K562 (cell line): ENCODE measurements around the gene TENM4. TPM values are rescaled to one million over a fixed set of nuclear protein-coding genes. Genes with fewer than 3 reads are reported as not detected.

Experiments used
- GTF2E2 ChIP-seq: fragments of 200-800 bp; sonication (Bioruptor generic); IDR thresholded peaks from 2 replicates; pipeline ENCODE4 v1.6.1; 2016; ENCODE audit warnings: missing genetic modification characterization, missing compliant biosample characterization
- MEF2D ChIP-seq: conservative IDR thresholded peaks from 2 replicates; pipeline ENCODE4 v1.6.1; 2016; ENCODE audit warnings: low read depth, missing genetic modification characterization, missing compliant biosample characterization
- RBM15 ChIP-seq: fragments of 200-400 bp; formaldehyde crosslinking; IDR thresholded peaks from 2 replicates; pipeline ENCODE4 v1.6.1; 2018; ENCODE audit warnings: mild to moderate bottlenecking, low read length, moderate library complexity; ENCODE audit not compliant: insufficient read depth
- polyA plus RNA-seq, 8 experiments: library from polyadenylated mRNA; depleted of rRNA in 4 of 8; stranded (reverse) in 5 of 8; unstranded in 3 of 8; fragments of >200 nt; fragmentation: Nextera tagmentation in 2 of 8; fragmentation: Illumina TruSeq in 1 of 8; extraction: Ambion mirVana in 2 of 8; extraction: Trizol in 1 of 8; gene quantifications; 2 replicates each; pipeline versions ENCODE4 v1.2.1 to v1.2.3, GENCODE V29; 2011 to 2014; ENCODE audit warnings: inconsistent platforms in 1 of 8, missing spikeins in 1 of 8
- total RNA-seq, 7 experiments: library from RNA; depleted of rRNA in 6 of 7; stranded (reverse); fragments of >200 nt in 6 of 7; fragmentation: Illumina TruSeq in 2 of 7; extraction: Trizol in 2 of 7; gene quantifications; 2 replicates each; pipeline versions ENCODE4 v1.2.1 to v1.2.3, GENCODE V29; 2011 to 2021; ENCODE audit warnings: low replicate concordance in 1 of 7
- TF ChIP-seq, protein P1 (sequence below): fragments of 250-450 bp; sonication (Bioruptor Pico); IDR thresholded peaks from 2 replicates; pipeline ENCODE4 v1.4.0; 2020; ENCODE audit warnings: mild to moderate bottlenecking, moderate library complexity
- TF ChIP-seq, protein P2 (sequence below): fragments of 450-650 bp; IDR thresholded peaks from 2 replicates; pipeline ENCODE4 v1.6.1; 2016; ENCODE audit warnings: low read depth

TENM4 gene
- total and polyA plus RNA-seq, 9 of the 15 experiments (the other 6 are each of a cell fraction or from before 2014, with no cell fraction given) = 0.16 TPM; not detected in 8

DNA sequence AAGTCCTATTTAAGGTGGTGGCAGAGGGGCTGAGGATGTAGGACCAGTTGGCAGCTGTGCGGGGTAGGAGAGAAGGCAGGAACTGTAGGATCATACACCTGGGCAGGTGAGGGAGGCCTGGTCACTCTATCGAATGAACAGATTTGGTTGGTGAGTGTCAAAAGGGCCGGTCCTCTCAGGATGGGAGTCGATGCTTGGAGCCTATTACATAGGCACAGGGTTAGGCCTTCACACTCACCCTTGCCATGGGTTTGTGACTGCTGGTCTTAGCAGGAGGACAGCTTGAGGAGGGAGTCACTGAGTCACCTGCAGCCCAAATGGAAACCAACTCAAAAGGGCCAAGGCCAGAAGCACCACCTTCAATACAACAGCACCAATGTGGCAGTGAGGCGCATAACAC lies 786.0 kb downstream of the TENM4 start (continued):
- TF ChIP-seq RBM15 = no peak
- TF ChIP-seq, protein P1, sequence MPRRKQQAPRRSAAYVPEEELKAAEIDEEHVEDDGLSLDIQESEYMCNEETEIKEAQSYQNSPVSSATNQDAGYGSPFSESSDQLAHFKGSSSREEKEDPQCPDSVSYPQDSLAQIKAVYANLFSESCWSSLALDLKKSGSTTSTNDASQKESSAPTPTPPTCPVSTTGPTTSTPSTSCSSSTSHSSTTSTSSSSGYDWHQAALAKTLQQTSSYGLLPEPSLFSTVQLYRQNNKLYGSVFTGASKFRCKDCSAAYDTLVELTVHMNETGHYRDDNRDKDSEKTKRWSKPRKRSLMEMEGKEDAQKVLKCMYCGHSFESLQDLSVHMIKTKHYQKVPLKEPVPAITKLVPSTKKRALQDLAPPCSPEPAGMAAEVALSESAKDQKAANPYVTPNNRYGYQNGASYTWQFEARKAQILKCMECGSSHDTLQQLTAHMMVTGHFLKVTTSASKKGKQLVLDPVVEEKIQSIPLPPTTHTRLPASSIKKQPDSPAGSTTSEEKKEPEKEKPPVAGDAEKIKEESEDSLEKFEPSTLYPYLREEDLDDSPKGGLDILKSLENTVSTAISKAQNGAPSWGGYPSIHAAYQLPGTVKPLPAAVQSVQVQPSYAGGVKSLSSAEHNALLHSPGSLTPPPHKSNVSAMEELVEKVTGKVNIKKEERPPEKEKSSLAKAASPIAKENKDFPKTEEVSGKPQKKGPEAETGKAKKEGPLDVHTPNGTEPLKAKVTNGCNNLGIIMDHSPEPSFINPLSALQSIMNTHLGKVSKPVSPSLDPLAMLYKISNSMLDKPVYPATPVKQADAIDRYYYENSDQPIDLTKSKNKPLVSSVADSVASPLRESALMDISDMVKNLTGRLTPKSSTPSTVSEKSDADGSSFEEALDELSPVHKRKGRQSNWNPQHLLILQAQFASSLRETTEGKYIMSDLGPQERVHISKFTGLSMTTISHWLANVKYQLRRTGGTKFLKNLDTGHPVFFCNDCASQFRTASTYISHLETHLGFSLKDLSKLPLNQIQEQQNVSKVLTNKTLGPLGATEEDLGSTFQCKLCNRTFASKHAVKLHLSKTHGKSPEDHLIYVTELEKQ (CRISPR knock-in tag) = no peak
- TF ChIP-seq, protein P2, sequence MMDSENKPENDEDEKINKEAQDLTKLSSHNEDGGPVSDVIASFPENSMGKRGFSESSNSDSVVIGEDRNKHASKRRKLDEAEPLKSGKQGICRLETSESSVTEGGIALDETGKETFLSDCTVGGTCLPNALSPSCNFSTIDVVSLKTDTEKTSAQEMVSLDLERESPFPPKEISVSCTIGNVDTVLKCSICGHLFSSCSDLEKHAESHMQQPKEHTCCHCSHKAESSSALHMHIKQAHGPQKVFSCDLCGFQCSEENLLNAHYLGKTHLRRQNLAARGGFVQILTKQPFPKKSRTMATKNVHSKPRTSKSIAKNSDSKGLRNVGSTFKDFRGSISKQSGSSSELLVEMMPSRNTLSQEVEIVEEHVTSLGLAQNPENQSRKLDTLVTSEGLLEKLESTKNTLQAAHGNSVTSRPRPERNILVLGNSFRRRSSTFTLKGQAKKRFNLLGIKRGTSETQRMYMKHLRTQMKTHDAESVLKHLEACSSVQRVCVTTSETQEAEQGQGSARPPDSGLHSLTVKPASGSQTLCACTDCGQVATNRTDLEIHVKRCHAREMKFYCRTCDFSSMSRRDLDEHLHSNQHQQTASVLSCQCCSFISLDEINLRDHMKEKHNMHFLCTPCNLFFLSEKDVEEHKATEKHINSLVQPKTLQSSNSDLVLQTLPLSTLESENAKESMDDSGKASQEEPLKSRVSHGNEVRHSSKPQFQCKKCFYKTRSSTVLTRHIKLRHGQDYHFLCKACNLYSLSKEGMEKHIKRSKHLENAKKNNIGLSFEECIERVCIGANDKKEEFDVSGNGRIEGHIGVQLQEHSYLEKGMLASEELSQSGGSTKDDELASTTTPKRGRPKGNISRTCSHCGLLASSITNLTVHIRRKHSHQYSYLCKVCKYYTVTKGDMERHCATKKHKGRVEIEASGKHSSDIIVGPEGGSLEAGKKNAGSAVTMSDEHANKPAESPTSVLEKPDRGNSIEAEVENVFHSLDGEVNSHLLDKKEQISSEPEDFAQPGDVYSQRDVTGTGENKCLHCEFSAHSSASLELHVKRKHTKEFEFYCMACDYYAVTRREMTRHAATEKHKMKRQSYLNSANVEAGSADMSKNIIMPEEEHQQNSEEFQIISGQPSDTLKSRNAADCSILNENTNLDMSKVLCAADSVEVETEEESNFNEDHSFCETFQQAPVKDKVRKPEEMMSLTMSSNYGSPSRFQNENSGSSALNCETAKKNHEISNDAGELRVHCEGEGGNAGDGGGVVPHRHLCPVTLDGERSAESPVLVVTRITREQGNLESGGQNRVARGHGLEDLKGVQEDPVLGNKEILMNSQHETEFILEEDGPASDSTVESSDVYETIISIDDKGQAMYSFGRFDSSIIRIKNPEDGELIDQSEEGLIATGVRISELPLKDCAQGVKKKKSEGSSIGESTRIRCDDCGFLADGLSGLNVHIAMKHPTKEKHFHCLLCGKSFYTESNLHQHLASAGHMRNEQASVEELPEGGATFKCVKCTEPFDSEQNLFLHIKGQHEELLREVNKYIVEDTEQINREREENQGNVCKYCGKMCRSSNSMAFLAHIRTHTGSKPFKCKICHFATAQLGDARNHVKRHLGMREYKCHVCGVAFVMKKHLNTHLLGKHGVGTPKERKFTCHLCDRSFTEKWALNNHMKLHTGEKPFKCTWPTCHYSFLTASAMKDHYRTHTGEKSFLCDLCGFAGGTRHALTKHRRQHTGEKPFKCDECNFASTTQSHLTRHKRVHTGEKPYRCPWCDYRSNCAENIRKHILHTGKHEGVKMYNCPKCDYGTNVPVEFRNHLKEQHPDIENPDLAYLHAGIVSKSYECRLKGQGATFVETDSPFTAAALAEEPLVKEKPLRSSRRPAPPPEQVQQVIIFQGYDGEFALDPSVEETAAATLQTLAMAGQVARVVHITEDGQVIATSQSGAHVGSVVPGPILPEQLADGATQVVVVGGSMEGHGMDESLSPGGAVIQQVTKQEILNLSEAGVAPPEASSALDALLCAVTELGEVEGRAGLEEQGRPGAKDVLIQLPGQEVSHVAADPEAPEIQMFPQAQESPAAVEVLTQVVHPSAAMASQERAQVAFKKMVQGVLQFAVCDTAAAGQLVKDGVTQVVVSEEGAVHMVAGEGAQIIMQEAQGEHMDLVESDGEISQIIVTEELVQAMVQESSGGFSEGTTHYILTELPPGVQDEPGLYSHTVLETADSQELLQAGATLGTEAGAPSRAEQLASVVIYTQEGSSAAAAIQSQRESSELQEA = no peak
- no peak for TF ChIP-seq MEF2D
- no peak for TF ChIP-seq GTF2E2 (tag)
